Fibroblast of the aortic adventitia (primary cell): ENCODE data around the gene HEATR5A. TPM values are rescaled to one million over a fixed set of nuclear protein-coding genes. Genes with fewer than 3 reads are reported as not detected.

Experiments used
- DNase-seq: peaks from one replicate; pipeline ENCODE4 v3.0.0-alpha.2; 2010; ENCODE audit warnings: low read depth
- H3K4me3 ChIP-seq: 2 replicates; pipeline ENCODE4 v1.5.1; 2011; ENCODE audit warnings: low read depth, mild to moderate bottlenecking, control low read depth, low read length, moderate library complexity
- small RNA-seq: library from RNA; depleted of rRNA; stranded (forward); fragments of <200 nt; gene quantifications from one replicate; pipeline ENCODE3, GENCODE V24; 2012
- total RNA-seq: library from RNA; depleted of rRNA; stranded (reverse); fragments of >200 nt; gene quantifications from 2 replicates; pipeline ENCODE4 v1.2.3, GENCODE V29; 2012; ENCODE audit warnings: low replicate concordance
- TF ChIP-seq, protein P1 (sequence below): IDR thresholded peaks from 2 replicates; pipeline ENCODE4 v1.5.1; 2011; ENCODE audit warnings: mild to moderate bottlenecking, low read length, control low read depth, inconsistent platforms; ENCODE audit not compliant: insufficient read depth

HEATR5A gene
- total RNA-seq, 1 donor = 52.4 TPM

DNA sequence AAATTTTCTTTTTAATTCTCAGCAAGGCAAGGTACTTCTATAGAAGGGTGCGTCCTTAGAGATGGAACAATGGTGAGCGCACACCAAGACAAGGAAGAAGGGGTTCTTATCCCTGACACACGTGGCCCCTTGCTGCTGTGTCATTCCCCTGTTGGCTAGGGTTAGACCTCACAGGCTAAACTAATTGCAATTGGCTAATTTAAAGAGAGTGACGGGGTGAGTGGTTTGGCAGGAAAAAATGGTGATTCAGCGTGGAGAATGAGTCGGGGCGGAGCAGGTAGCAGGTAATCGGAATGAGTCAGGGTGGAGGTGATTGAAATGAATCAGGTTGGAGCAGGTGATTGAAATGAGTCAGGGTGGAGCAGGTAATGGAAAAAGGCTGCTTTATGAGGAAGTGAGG, 176.5 kb downstream of the HEATR5A start:
- TF ChIP-seq, protein P1, sequence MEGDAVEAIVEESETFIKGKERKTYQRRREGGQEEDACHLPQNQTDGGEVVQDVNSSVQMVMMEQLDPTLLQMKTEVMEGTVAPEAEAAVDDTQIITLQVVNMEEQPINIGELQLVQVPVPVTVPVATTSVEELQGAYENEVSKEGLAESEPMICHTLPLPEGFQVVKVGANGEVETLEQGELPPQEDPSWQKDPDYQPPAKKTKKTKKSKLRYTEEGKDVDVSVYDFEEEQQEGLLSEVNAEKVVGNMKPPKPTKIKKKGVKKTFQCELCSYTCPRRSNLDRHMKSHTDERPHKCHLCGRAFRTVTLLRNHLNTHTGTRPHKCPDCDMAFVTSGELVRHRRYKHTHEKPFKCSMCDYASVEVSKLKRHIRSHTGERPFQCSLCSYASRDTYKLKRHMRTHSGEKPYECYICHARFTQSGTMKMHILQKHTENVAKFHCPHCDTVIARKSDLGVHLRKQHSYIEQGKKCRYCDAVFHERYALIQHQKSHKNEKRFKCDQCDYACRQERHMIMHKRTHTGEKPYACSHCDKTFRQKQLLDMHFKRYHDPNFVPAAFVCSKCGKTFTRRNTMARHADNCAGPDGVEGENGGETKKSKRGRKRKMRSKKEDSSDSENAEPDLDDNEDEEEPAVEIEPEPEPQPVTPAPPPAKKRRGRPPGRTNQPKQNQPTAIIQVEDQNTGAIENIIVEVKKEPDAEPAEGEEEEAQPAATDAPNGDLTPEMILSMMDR = no peak
- H3K4me3 ChIP-seq = no peak overlapping the region
- DNase-seq = no peak

DNA sequence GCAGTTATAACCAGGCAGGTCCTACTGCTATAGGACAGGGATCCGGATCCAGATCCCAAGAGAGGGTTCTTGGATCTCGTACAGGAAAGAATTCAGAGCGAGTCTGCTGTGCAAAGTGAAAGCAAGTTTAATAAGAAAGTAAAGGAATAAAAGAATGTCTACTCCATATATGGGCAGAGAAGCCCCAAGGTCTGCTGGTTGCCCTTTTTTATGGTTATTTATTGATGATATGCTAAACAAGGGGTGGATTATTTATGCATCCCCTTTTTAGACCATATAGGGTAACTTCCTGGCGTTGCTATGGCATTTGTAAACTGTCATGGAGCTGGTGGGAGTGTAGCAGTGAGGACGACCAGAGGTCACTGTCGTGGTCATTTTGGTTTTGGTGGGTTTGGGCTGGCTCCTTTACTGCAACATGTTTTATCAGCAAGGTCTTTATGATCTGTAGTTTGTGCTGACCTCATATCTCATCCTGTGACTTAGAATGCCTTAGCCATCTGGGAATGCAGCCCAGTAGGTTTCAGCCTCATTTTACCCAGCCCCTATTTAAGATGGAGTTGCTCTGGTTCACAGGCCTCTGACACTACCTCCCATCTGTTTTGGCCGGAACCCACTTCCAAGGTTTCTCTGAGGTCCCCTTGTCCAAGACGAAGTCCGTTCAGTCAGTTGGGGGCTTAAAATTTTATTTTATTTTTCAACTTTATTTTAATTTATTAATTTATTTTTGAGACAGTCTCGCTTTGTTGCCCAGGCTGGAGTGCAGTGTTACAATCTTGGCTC, 178.0 kb downstream of the HEATR5A start:
- peak; percentile 56 for DNase-seq
- peak overlapping the region; percentile 14 for H3K4me3 ChIP-seq

Small RNA genes within 50 kb of the gene (small RNA-seq; reads per million reads assigned to genes)
- gene RF00019 = not detected

Other genes with a start within 250 kb of the HEATR5A start
- gene HECTD1, start 212.8 kb downstream of the HEATR5A start, total RNA-seq = 266 and 380 TPM in 2 replicates
- gene DTD2, start 37.0 kb upstream of the HEATR5A start, total RNA-seq = 20.6 and 44.6 TPM in 2 replicates
- gene GPR33, start 67.5 kb upstream of the HEATR5A start, total RNA-seq = not detected in 2 replicates
- 10.5 and 18.9 TPM in 2 replicates for gene NUBPL, start 140.9 kb upstream of the HEATR5A start, total RNA-seq